HepG2 (cell line): ENCODE data around the gene COQ3. TPM values are rescaled to one million over a fixed set of nuclear protein-coding genes. Genes with fewer than 3 reads are reported as not detected.

Experiments
- CENPT ChIP-seq: sonication (generic); formaldehyde crosslinking; IDR thresholded peaks from 2 replicates; pipeline ENCODE4 v1.8.0; 2022; ENCODE audit warnings: low read depth, mild to moderate bottlenecking, moderate library complexity, missing genetic modification reagents
- DDIT3 ChIP-seq: sonication (generic); formaldehyde crosslinking; IDR thresholded peaks from 2 replicates; pipeline ENCODE4 v1.4.0; 2020; ENCODE audit warnings: mild to moderate bottlenecking, missing genetic modification reagents
- FOSL2 ChIP-seq: sonication (generic); formaldehyde crosslinking; IDR thresholded peaks from 2 replicates; pipeline ENCODE4 v1.4.0; 2020; ENCODE audit warnings: missing genetic modification reagents
- NONO ChIP-seq, 2 experiments: fragments of 450-650 bp in 1 of 2; sonication (generic) in 1 of 2; formaldehyde crosslinking in 1 of 2; IDR thresholded peaks in 1 of 2; conservative IDR thresholded peaks in 1 of 2; 2 replicates each; pipeline versions ENCODE4 v1.6.1 to v1.8.0; 2017 to 2022; ENCODE audit warnings: mild to moderate bottlenecking in 1 of 2, missing genetic modification reagents in 1 of 2, moderate library complexity in 1 of 2
- polyA plus RNA-seq, 8 experiments: library from polyadenylated mRNA; depleted of rRNA in 3 of 8; stranded (reverse) in 7 of 8; unstranded in 1 of 8; fragments of >200 nt; fragmentation: Illumina TruSeq in 4 of 8; extraction: Trizol in 4 of 8; gene quantifications; 2 replicates each; pipeline versions ENCODE4 v1.2.1 to v1.2.3, GENCODE V29; 2011 to 2016; ENCODE audit warnings: low read depth in 4 of 8, missing spikeins in 1 of 8, mixed read lengths in 1 of 8; ENCODE audit not compliant: insufficient read depth in 1 of 8
- total RNA-seq, 5 experiments: library from RNA; depleted of rRNA; stranded (reverse); fragments of >200 nt; fragmentation: Illumina TruSeq; extraction: Trizol; gene quantifications; 2 replicates each; pipeline ENCODE4 v1.2.3, GENCODE V29; 2016; ENCODE audit warnings: low read depth in 1 of 5
- TF ChIP-seq, protein P1 (sequence below): sonication (generic); formaldehyde crosslinking; IDR thresholded peaks from 2 replicates; pipeline ENCODE4 v1.4.0; 2020; ENCODE audit warnings: mild to moderate bottlenecking, missing genetic modification reagents

Gene COQ3
- total and polyA plus RNA-seq, 2 of the 13 experiments (the other 11 are each of a cell fraction or from before 2014, with no cell fraction given): 5.3 to 20.5 TPM

GRCh38 chr6:99356641-99357040 lies 37.4 kb downstream of the COQ3 start (continued):
- TF ChIP-seq, protein P1, sequence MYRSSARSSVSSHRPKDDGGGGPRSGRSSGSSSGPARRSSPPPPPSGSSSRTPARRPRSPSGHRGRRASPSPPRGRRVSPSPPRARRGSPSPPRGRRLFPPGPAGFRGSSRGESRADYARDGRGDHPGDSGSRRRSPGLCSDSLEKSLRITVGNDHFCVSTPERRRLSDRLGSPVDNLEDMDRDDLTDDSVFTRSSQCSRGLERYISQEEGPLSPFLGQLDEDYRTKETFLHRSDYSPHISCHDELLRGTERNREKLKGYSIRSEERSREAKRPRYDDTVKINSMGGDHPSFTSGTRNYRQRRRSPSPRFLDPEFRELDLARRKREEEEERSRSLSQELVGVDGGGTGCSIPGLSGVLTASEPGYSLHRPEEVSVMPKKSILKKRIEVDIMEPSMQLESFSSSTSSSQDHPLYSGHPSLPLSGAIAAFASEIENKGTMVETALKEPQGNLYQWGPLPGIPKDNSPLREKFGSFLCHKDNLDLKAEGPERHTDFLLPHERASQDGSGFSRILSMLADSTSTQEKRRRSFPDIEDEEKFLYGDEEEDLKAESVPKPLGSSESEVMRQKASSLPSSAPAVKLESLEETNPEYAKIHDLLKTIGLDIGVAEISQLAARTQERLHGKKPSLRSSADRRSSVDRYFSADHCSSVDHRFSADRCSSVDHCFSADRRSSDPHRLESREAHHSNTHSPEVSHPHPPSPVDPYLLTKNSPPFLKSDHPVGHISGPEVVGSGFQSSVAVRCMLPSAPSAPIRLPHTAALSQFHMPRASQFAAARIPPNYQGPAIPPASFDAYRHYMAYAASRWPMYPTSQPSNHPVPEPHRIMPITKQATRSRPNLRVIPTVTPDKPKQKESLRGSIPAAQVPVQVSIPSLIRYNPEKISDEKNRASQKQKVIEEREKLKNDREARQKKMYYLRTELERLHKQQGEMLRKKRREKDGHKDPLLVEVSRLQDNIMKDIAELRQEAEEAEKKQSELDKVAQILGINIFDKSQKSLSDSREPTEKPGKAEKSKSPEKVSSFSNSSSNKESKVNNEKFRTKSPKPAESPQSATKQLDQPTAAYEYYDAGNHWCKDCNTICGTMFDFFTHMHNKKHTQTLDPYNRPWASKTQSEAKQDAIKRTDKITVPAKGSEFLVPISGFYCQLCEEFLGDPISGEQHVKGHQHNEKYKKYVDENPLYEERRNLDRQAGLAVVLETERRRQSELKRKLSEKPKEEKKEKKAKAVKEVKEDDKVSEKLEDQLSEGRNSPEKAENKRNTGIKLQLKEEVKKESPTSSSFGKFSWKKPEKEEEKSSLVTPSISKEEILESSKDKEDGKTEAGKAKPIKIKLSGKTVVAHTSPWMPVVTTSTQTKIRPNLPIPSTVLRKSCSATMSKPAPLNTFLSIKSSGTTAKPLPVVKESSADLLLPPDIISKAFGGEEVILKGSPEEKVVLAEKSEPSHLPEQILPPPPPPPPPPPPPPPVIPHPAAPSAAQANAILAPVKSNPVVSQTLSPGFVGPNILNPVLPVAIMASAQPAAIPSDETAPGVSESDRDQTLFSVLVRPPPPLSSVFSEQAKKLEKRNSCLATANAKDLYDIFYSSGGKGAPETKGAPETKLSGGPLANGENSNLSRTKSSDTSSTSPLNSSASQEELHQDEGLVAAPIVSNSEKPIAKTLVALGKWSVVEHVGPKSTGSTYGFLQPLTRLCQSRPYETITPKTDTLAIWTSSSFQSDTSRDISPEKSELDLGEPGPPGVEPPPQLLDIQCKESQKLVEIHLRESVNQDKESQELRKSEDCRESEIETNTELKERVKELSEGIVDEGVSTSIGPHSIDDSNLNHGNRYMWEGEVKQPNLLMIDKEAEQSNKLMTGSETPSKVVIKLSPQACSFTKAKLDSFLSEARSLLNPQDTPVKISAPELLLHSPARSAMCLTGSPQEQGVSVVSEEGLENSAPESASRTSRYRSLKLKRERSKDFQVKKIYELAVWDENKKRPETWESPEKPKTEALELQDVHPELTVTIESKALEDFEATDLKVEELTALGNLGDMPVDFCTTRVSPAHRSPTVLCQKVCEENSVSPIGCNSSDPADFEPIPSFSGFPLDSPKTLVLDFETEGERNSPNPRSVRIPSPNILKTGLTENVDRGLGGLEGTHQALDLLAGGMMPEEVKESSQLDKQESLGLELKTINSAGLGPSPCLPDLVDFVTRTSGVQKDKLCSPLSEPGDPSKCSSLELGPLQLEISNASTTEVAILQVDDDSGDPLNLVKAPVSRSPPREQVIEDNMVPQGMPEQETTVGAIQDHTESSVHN (CRISPR knock-in tag): no peak
- TF ChIP-seq FOSL2 (CRISPR knock-in tag) (no peak), CENPT (CRISPR knock-in tag) (no peak), DDIT3 (CRISPR knock-in tag) (no peak), NONO (IDR thresholded peaks at IDR 0.05) (no peak), NONO (CRISPR knock-in tag; conservative IDR thresholded peaks at IDR 0.05) (no peak)
